NCI-H2227 (cell line): ENCODE data around the gene CDR2.

Experiments
- DNase-seq: peaks from one replicate; lab custom pipeline; 2025; ENCODE audit not compliant: unreplicated experiment; lab: John Stamatoyannopoulos, UW

CDR2 gene

DNA sequence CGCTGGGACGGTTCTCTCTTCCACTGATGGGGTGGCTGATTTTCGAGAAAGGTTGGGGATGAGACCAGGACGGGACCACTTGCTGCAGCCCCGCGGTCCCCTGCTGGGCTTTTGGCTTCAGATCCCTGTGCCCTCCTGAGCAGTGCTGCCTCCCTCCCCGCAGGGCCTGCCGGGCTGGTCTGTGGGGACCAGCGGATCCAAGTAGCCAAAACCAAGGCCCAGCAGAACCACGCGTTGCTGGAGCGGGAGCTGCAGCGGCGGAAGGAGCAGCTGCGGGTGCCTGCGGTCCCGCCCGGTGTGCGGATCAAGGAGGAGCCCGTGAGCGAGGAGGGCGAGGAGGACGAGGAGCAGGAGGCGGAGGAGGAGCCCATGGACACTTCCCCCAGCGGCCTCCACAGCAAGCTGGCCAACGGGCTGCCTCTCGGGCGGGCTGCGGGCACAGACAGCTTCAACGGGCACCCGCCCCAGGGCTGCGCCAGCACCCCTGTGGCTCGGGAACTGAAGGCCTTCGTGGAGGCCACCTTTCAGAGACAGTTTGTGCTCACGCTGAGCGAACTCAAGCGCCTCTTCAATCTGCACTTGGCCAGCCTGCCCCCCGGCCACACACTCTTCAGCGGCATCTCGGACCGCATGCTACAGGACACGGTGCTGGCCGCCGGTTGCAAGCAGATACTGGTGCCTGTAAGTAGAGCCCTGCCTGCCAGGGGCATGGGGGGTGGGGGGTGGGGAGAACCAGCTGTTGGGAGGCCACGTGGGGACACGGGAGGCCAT, 48.6 kb downstream of the CDR2 start:
- no peak for DNase-seq

DNA sequence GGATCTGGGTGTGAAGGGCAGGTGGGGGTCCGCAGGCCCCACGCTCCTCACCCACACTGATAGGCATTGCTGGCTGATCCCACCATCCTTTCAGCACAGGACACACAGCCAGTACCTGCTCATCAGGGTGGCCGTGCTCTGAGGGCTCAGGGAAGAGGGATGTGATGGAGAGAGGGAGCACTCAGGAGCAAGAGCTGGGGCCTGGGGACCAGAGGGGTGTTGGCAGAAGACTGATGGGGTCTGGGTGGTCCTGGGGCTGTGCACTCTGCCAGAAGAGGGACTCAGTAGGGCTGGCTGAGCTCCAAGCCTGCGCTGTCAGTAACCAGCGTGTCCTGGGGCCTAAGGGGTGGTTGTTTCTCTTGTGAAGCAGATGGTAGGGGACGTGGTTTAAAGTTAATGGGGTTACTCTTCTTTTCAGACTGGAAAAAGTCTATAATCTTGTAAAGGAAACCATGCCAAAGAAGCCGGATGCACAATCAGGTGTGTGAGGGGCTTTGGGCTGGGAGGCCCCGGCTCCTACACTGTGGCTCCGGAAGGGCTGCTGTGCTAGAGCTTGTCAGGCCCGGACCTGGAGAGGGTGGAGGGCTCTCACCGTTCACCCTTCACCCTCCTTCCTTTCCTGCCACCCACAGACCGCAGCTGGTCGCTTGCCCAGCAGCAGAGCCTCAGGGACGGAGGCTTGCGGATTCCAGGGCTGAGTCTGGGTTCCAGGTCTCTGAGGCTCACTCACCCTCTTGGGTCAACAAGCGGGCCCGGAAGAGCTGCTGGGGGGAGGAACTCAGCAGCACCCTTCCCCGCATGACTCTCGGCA, 49.4 kb downstream of the CDR2 start:
- no peak for DNase-seq

DNA sequence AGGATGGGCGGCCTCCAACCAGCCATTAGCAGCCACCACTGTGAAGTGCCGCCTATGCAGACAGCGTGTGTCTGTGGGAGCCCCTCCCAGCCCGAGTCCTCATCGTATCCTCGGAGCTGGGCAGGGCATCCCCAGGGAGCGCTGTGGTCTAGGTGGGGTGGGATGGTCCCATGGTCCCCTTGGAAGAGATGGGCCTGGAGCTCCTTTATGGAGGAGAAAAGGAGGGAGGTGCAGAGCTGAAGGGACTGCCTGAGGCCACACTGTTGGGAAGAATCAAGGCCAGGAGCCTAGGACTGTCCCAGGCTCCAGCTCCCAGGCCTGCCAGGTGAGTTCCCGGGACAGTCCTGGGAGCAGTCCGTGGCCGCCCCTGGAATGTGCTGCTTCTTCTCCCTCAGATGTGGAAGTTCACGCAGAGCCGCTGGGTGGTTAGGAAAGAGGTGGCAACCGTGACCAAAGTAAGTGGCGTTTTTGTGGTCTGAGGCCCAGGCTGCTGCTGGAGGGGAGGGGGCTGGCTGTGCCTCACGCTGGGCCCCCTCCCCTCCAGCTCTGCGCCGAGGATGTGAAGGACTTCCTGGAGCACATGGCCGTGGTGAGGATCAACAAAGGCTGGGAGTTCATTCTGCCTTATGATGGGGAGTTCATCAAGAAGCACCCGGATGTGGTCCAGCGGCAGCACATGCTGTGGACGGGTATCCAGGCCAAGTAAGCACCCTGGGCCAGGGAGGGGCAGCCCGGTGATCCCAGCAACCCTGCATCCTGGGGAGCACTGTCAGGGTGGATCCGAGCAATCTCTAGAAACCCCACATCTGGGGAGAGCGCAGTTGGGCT, 50.2 kb downstream of the CDR2 start:
- DNase-seq = no peak

DNA sequence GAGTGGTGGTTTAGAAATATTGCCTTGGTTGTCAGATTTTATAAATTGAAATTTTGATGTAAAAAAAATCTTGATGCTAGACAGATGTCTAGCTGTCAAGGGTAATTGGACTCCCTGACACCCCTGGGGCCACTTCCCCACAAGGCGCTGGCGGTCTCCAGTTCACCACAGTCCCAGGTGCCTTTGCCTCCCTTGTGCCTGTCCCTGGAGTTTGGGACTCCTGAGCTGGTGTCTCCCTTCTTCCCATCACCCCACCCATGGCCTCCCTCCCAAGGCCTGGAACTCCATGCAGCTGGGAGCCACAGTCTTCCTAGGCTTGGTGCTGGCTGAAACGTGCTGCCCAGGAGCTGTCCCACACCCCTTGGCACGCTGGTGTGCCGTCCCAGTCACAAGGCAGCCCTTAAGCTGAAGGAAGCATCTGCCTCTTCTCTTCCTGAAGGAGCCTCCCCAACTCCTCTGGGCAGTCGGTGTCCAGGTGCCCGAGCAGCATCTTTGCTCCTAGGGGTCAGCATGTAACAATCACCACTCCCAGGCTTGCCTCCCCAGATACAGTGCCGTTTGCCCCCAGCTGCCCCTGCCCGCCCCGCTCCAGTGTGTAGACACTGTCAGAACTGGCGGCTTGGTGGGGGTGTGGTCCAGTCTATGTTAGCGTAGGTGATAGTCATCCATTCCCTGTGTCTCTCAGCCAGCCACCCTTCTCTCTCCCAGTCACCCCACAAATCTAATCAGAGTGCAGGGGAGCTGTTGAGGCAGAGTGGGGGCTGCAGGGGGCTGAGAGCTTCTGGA, 51.1 kb downstream of the CDR2 start:
- DNase-seq = no peak

DNA sequence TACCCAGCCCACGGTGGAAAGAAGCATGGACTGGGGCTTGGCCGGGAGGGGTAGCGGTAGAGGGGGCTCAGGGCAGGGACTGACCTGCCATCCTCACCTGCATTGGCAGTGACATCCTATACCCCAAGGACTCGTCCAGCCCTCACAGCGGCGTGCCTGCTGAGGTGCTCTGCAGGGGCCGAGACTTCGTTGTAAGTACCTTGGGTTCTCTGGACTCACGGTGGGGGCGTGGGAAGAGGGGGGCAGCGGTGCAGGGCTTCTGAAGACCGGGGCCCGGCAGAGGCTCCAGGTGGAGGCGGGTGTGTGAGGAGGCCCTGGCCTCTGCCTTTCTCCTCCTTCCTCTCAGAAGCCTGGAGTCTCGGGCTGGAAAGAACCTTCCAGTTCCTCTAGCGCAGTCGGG, 51.7 kb downstream of the CDR2 start:
- no peak for DNase-seq

DNA sequence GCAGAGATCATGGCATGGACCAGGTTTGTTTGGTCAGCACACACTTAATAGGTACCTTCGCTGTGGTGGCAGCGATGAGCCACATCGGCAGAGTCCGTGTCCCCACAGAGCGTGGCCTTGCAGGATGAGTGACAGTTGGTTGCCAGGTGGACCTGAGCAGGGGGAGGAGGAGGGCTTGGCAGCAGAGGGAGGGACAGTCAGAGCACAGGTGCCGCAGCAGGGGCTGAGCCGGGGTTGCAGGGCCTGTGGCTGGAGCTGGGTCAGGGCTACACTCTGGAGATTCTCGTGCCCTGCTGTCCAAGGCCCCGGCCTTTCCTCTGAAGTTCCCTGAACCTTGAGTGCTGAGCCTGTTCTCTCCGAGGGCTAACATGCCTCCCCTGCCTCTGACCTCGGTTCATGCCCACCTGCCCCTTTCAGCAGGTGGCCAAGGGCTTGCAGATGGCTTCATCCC, 52.4 kb downstream of the CDR2 start:
- DNase-seq = no peak

DNA sequence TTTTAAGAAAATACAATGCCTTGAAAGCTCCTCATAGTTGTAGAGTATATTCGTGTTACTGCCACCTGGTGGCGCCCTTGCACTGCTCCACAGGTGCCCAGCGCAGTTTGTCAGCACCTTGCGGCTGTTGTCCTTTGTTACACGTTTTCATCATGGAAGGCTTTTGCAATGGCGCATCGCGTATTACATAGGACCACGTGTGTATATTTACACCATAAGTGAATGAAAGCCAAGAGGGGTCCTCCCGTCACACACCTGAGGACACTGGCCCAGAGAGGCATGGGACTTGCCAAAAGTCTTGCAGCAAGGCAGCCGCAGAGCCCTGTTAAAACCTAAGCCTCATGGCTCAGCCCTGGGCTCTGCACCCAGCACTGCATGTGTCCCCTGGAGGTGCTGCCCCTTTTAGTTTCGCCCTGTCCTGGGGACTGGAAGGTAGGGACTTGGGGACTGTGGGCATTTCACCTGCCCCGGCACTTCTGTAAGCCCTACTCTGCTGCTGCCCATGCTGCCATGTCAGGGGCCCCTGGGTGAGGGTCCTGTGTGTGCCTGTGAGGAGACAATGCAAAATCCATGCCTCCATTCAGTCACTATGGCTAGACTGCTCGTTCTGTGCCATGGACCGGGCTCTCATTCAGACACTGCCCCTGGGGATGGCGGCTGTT, 52.9 kb downstream of the CDR2 start:
- peak; percentile 86 for DNase-seq

DNA sequence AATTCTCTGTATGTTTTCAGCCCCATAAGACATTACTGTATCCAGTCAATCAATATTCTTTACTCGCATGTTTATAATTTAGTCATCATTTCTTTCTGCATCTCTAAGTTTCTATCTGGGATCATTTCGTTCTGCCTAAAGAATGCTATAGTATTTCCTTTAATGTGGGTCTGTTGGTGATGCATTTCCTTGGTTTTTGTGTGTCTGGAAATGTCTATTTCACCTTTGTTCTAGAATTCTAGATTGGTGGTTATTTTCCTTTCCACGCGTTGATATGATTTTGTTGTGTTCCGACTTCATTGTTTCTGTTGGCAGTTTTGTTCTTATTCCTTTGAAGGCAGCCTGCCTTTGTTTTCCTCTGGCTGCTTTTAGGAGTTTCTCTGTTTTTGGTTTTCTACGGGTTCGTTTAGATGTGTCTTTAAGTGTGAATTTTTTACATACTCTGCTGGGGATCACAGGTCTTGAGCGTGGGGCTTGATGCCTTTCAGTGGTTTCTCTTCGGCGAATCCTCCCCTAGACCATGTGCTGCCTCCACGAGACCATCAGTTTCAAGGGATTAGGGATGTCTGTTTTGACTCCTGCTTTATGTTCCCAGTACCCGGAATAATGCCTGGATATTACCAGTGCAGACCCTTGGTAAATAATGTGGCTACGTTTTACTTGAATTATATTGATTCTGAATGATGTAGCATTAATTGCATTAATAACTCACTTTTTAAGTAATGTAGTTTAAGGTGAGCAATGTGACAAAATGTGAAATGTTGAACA, 53.7 kb downstream of the CDR2 start:
- no peak for DNase-seq

DNA sequence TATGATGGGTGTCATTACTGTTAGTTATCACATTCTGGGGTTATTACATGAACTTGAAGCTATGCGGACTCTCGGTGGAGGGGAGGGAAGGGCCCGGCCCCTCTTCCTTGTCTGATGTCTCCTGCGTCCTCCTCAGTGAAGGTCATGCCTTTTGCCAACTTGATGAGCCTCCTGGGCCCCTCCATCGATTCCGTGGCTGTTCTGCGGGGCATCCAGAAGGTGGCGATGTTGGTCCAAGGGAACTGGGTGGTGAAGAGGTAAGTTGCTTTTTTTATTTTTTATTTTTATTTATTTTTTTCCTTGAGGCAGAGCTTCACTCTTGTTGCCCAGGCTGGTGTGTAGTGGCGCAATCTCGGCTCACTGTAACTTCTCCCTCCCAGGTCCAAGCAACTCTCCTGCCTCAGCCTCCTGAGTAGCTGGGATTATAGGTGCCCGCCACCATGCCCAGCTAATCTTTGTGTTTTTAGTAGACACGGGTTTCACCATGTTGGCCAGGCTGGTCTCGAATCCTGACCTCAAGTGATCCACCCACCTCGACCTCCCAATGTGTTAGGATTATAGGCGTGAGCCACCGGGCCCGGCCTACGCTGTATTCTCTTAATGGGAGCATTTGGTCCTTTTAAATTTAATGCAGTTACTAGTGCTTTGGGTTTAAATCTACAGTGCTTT, 55.6 kb downstream of the CDR2 start:
- DNase-seq = peak; percentile 4

DNA sequence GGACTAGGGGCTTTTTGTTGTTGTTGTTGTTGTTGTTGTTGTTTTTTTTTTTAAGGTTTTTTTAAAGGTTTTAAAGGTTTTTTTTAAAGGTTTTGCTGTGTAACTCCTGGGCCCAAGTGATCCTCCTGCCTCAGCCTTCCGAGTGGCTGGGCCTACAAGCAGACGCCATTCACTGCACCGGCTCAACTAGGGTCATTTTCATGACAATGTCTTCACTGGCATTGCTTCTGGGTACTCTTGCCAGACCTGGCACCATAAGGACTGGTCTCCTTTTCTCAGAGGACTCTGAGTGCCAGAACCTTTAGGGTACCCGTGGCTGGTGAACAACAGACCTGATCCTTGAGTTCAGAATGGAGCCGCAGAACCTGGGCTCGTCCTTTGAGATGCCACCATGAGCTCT, 56.8 kb downstream of the CDR2 start:
- DNase-seq = no peak

DNA sequence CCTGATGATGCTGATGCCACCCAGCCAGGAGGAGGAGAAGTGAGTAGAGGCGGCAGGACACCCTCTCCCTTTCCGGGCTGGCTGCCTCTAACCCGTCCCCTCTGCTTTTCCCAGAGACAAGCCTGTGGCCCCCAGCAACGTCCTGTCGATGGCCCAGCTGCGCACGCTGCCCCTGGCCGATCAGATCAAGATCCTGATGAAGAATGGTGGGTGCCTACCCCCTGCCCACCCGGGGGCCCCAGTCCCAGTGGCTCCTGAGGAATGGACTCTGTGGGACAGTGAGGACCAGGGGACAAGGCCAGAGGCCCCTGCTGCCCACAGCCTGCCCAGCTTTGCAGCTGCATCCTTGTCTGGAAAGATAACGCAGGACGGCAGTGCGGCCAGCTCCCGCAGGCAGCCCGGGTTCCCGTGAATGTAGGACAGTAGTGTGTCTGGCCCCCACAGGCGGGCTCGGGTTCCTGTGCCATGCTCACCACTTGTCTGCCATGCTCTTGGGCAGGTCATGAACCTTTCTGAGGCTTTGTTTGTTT, 57.4 kb downstream of the CDR2 start:
- DNase-seq = no peak

DNA sequence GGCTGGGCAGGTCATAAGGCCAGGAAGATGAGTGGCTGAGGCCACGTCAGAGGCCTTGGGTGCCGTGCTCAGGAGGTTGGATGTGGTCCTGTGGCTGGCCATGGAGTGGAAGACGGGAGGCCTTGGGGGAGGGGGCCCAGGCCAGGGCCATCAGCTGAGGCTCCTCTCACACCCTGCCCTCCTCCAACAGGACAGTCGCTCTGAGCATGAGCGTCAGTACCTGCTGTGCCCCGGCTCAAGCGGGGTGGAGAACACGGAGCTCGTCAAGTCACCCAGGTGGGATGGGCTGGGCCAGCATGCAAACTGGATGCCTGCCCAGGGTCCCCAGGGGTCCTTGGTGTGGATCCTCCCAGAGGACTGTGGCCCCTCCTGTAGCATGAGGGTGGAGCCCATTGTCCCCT, 58.0 kb downstream of the CDR2 start:
- no peak for DNase-seq

DNA sequence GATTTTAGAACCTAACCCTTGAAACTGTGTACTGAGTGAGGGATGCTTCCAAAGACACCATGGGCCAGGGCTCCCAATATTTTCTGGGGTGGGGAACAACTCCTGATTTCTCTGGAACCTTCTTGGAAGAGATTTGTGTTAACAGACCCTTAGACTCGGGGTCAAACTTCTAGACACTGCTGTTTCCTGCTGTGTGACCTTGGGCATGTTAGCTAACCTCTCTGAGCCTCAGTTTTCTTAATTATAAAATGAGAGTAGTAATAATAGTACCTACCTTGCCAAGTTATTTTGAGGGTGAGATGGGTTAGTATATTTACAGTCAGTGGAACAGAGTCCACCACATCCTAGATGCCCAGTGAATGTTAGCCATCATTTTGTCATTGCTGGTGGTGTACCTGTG, 58.4 kb downstream of the CDR2 start:
- DNase-seq = no peak

DNA sequence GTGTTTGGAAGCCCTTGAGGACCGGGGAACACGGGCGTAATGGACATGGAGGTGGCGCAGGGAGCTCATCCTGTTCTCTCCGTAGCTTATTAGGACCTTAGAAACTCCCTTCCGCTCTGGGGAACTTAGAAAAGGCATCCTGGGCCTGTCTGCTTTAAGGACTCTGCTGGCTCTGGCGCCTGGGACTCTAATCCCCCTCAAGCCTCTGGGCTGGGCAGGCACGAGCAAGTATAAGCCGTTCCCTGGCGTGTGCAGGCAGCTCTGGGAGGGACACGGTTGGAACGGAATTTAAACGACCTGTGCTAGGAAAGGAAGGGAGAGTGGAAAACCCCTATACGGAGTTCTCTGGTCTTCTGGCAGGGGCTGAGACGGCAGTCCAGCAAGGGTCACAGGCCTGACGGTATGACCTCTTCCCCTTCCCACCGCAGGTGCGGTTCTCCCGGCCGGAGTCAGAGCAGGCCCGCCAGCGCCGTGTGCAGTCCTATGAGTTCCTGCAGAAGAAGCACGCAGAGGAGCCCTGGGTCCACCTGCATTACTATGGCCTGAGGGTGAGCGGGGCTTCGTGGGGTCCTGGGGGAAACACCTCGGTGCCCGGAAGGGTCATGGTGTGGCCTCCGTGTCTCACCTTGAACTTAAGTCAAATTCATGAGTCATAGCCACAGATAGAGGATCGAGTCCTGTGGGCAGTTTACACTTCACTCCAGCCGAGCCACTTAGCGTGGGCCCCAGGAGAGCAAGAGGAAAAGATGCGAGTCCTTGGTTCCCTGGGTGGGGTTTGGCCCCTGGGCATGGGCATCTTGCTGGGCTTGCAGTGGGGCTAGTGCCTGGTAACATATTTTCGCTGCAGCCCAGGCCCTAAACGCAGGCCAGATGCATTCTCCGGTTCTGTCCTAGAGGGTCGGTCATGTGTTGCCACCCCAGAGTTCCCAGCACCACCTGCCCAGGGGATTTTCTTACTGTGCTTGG, 59.5 kb downstream of the CDR2 start:
- DNase-seq = no peak

DNA sequence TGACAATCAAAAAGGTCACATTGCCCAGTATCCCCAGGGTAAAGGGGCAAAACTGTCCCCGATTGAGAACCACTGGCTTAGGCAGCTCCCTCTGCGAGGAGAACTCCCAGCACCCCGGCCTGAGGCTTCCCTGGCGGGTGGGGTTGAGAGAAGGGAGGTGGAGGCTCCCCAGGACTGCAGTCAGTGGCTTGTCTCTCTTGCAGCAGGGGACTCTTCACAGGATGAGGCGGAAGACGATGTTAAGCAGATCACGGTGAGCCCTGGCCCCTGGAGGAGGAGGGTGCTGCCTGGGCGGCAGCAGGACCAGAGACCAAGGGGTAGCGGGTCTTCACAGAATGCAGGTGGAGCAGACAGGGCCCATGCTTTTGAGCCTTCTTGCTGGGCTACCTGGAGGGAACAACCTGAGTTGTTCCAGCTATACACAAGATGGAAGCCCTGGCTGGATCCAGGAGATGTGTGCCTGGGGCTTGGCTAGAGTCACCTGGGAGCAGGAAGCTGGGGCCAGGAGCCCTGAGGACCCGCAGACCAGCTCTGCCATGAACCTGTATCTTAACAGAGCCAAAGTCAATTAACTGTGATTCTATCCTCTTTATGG, 60.4 kb downstream of the CDR2 start:
- DNase-seq = no peak

DNA sequence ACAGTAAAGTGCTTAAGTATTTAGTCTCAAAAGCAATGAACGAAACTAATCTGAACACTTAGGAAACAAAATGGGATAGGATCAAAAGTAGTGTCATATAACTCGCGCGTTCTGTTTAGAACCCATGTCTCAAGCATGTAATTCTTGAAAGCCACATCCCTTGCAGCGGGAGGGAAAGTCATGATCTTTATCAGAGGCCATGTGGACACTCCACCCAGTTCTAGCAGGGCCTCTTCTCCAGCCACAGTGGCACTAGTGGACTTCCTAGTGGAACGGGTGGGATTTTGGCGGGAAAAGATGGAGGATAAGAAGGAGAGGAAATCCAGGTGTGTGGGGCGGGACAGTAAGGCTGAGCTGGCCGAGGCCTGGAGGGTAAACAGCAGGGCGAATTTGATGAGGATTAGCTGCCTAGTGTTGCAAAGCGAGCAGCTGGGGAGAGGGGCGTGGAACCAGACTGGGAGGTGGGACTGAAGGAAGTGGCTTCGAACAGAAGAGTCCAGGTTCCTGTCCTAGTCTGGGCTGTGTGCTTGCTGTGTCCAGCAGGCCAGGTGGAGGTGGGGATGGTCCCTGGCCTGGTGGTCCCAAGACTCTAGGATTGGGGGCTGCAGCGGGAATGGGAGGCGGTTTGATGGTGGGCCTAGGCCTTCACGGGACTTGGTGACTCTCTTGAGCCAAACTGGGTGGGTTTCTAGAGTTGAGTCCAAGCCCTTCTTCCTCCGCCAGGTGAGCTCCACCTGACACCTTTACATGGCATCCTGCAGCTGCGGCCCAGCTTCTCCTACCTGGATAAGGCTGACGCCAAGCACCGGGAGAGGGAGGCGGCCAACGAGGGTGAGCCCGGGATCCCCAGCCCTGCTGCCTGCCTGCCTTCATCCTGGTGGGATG, 61.3 kb downstream of the CDR2 start:
- no peak for DNase-seq
